Mesenchymal stem cell (in vitro differentiated cells and primary cell): ENCODE data around the gene BRCA1.
"Not testable (repeated sequence)": the region's sequence is repeated elsewhere in the genome, so short reads cannot be mapped to it uniquely, and the experiment has no call there.

Experiments used
- DNase-seq: peaks from one replicate; pipeline ENCODE4 v3.0.0-alpha.2; 2013
- H2AFZ ChIP-seq: one replicate; pipeline ENCODE4 v1.6.1; 2013; ENCODE audit warnings: low read depth, mild to moderate bottlenecking, control low read depth, inconsistent platforms, low read length, moderate library complexity
- H2AK5ac ChIP-seq: 2 replicates; pipeline ENCODE4 v1.6.1; 2013; ENCODE audit warnings: low read length, moderate library complexity, mild to moderate bottlenecking, inconsistent platforms; ENCODE audit not compliant: severe bottlenecking
- H2BK120ac ChIP-seq: one replicate; pipeline ENCODE4 v1.6.1; 2013; ENCODE audit warnings: low read depth, mild to moderate bottlenecking, inconsistent platforms, low read length, moderate library complexity
- H2BK12ac ChIP-seq, 2 experiments: one replicate each; pipeline ENCODE4 v1.6.1; 2013; ENCODE audit warnings: inconsistent platforms in 2 of 2, low read length in 2 of 2, mild to moderate bottlenecking in 2 of 2, moderate library complexity in 2 of 2, control low read depth in 1 of 2
- H2BK15ac ChIP-seq: one replicate; pipeline ENCODE4 v1.6.1; 2013; ENCODE audit warnings: mild to moderate bottlenecking, low read depth, inconsistent platforms; ENCODE audit not compliant: poor library complexity, severe bottlenecking
- H2BK5ac ChIP-seq: 2 replicates; pipeline ENCODE4 v1.6.1; 2013; ENCODE audit warnings: low read depth, mild to moderate bottlenecking, low read length, control low read depth, inconsistent platforms; ENCODE audit not compliant: poor library complexity, severe bottlenecking
- H3K14ac ChIP-seq, 2 experiments: one replicate each; pipeline ENCODE4 v1.6.1; 2013; ENCODE audit warnings: inconsistent platforms in 2 of 2, low read length in 2 of 2, control low read depth in 1 of 2, mild to moderate bottlenecking in 1 of 2, moderate library complexity in 1 of 2
- H3K18ac ChIP-seq, 2 experiments: one replicate each; pipeline ENCODE4 v1.6.1; 2013; ENCODE audit warnings: inconsistent platforms in 2 of 2, low read length in 2 of 2, control low read depth in 1 of 2, low read depth in 1 of 2, mild to moderate bottlenecking in 1 of 2
- H3K23ac ChIP-seq, 2 experiments: one replicate each; pipeline ENCODE4 v1.6.1; 2013; ENCODE audit warnings: inconsistent platforms in 2 of 2, low read length in 2 of 2, mild to moderate bottlenecking in 2 of 2, moderate library complexity in 2 of 2, control low read depth in 1 of 2
- H3K27ac ChIP-seq: 2 replicates; pipeline ENCODE4 v1.5.1; 2013; ENCODE audit warnings: mild to moderate bottlenecking, moderate library complexity, low read length, control low read depth, inconsistent platforms; ENCODE audit not compliant: poor library complexity, severe bottlenecking
- H3K27me3 ChIP-seq, 2 experiments: 2 replicates each; pipeline versions ENCODE4 v1.6.1 to v1.7.0; 2013; ENCODE audit warnings: low read length in 2 of 2, mild to moderate bottlenecking in 2 of 2, moderate library complexity in 2 of 2, control low read depth in 1 of 2, inconsistent platforms in 1 of 2; ENCODE audit not compliant: control insufficient read depth in 1 of 2, insufficient read depth in 1 of 2
- H3K36me3 ChIP-seq, 2 experiments: 2 replicates each; pipeline versions ENCODE4 v1.6.1 to v1.7.0; 2013; ENCODE audit warnings: low read length in 2 of 2, control low read depth in 1 of 2, inconsistent platforms in 1 of 2, low read depth in 1 of 2, mild to moderate bottlenecking in 1 of 2; ENCODE audit not compliant: insufficient read depth in 2 of 2, control insufficient read depth in 1 of 2
- H3K4ac ChIP-seq, 2 experiments: one replicate each; pipeline ENCODE4 v1.6.1; 2013; ENCODE audit warnings: inconsistent platforms in 2 of 2, low read length in 2 of 2, mild to moderate bottlenecking in 2 of 2, moderate library complexity in 2 of 2, control low read depth in 1 of 2, low read depth in 1 of 2
- H3K4me1 ChIP-seq: 2 replicates; pipeline ENCODE4 v1.6.1; 2013; ENCODE audit warnings: low read depth, low read length, control low read depth; ENCODE audit not compliant: control insufficient read depth, insufficient read depth
- H3K4me2 ChIP-seq: 2 replicates; pipeline ENCODE4 v1.6.1; 2013; ENCODE audit warnings: low read length, mild to moderate bottlenecking, inconsistent platforms; ENCODE audit not compliant: poor library complexity, severe bottlenecking
- H3K4me3 ChIP-seq, 2 experiments: 2 replicates each; pipeline versions ENCODE4 v1.5.1 to v1.7.0; 2013; ENCODE audit warnings: low read length in 2 of 2, mild to moderate bottlenecking in 2 of 2, control low read depth in 1 of 2, low read depth in 1 of 2; ENCODE audit not compliant: insufficient read depth in 1 of 2
- H3K79me1 ChIP-seq: replicated peaks from 2 replicates; pipeline ENCODE4 v1.6.1; 2013; ENCODE audit warnings: mild to moderate bottlenecking, control low read depth, low read length, inconsistent platforms; ENCODE audit not compliant: poor library complexity, severe bottlenecking
- H3K9ac ChIP-seq: 2 replicates; pipeline ENCODE4 v1.7.0; 2013; ENCODE audit warnings: mild to moderate bottlenecking, low read length, moderate library complexity
- H3K9me3 ChIP-seq: 2 replicates; pipeline ENCODE4 v1.7.0; 2013; ENCODE audit warnings: mild to moderate bottlenecking, low read length; ENCODE audit not compliant: control insufficient read depth
- H4K8ac ChIP-seq: one replicate; pipeline ENCODE4 v1.6.1; 2013; ENCODE audit warnings: inconsistent platforms, mild to moderate bottlenecking, low read length, moderate library complexity
- H4K91ac ChIP-seq: one replicate; pipeline ENCODE4 v1.6.1; 2013; ENCODE audit warnings: mild to moderate bottlenecking, low read length, inconsistent platforms
- WGBS: methylation state at CpG from one replicate; pipeline ENCODE4 v1.1.7; 2013; ENCODE audit warnings: mixed read lengths; 5-methylcytosine and 5-hydroxymethylcytosine counted together

BRCA1 gene

GRCh38 chr17:43133439-43133838, 8.3 kb upstream of the BRCA1 start:
- peaks cover 21 to 29% of the 10 kb centered on the region in 2 experiments for H3K36me3 ChIP-seq
- WGBS, result 100% methylated on average over 5 of the region's 5 CpGs
- not testable (repeated sequence) for H3K4me2 ChIP-seq, H3K18ac ChIP-seq, H2AFZ ChIP-seq, H3K9me3 ChIP-seq, H3K4me3 ChIP-seq, H2AK5ac ChIP-seq, H2BK15ac ChIP-seq, H3K4me1 ChIP-seq, H2BK12ac ChIP-seq, H3K23ac ChIP-seq, H3K4ac ChIP-seq, H4K8ac ChIP-seq, H3K27ac ChIP-seq, H2BK120ac ChIP-seq, DNase-seq, H3K27me3 ChIP-seq, H2BK5ac ChIP-seq, H3K14ac ChIP-seq, H3K9ac ChIP-seq, H4K91ac ChIP-seq
- peaks cover 15% of the 10 kb centered on the region for H3K79me1 ChIP-seq

- H3K14ac ChIP-seq, result no peak overlapping the region
- no peak overlapping the region for H3K18ac ChIP-seq
- H2BK120ac ChIP-seq, result no peak overlapping the region
- peaks cover 22% of the 10 kb centered on the region for H3K79me1 ChIP-seq
- no peak overlapping the region for H2BK12ac ChIP-seq
- H3K9ac ChIP-seq, result no peak overlapping the region
- H2AK5ac ChIP-seq, result no peak overlapping the region
- no peaks in the 10 kb centered on the region for H3K27me3 ChIP-seq
- H4K8ac ChIP-seq, result no peak overlapping the region
- WGBS, result 89% methylated on average over 2 of the region's 2 CpGs
- H3K27ac ChIP-seq, result no peak overlapping the region
- no peak overlapping the region for H2BK5ac ChIP-seq
- H3K4me1 ChIP-seq, result no peaks in the 10 kb centered on the region
- DNase-seq, result no peak
- H4K91ac ChIP-seq, result no peak overlapping the region
- no peaks in the 10 kb centered on the region for H3K9me3 ChIP-seq
- no peak overlapping the region for H3K4me2 ChIP-seq
- H3K4ac ChIP-seq, result no peak overlapping the region
- H2AFZ ChIP-seq, result no peak overlapping the region
- no peak overlapping the region for H3K23ac ChIP-seq
- no peak overlapping the region for H3K4me3 ChIP-seq
- peaks cover 28 to 34% of the 10 kb centered on the region in 2 experiments for H3K36me3 ChIP-seq
- no peak overlapping the region for H2BK15ac ChIP-seq
These were observed 7.0 kb upstream of the BRCA1 start for GRCh38 chr17:43132117-43132516.

GRCh38 chr17:43129671-43130010, 4.5 kb upstream of the BRCA1 start:
- Histone ChIP-seq H3K4ac (no peak overlapping the region), H2BK5ac (no peak overlapping the region), H4K8ac (no peak overlapping the region), H3K4me1 (peaks cover 9% of the 10 kb centered on the region), H3K27ac (no peak overlapping the region), H3K36me3 (peaks cover 22 to 25% of the 10 kb centered on the region in 2 experiments), H3K27me3 (no peaks in the 10 kb centered on the region), H2BK15ac (no peak overlapping the region), H2AK5ac (no peak overlapping the region), H3K23ac (no peak overlapping the region), H4K91ac (no peak overlapping the region), H2BK12ac (no peak overlapping the region), H3K18ac (no peak overlapping the region), H3K9me3 (no peaks in the 10 kb centered on the region), H3K79me1 (peaks cover 32% of the 10 kb centered on the region), H3K14ac (no peak overlapping the region), H3K4me3 (no peak overlapping the region), H2BK120ac (no peak overlapping the region), H3K4me2 (no peak overlapping the region), H3K9ac (no peak overlapping the region), H2AFZ (no peak overlapping the region)
- DNase-seq, result no peak
- WGBS, result over 99% methylated on average over 11 of the region's 11 CpGs

GRCh38 chr17:43127333-43127876, 2.2 kb upstream of the BRCA1 start:
- not testable (repeated sequence) for H2AFZ ChIP-seq, H3K9me3 ChIP-seq, H4K8ac ChIP-seq, H2BK5ac ChIP-seq, H3K9ac ChIP-seq, H3K18ac ChIP-seq, H2BK12ac ChIP-seq, H3K4me2 ChIP-seq, H2BK120ac ChIP-seq, DNase-seq, H4K91ac ChIP-seq, H2AK5ac ChIP-seq, H3K23ac ChIP-seq, H3K14ac ChIP-seq, H3K4me3 ChIP-seq, H3K27ac ChIP-seq, H2BK15ac ChIP-seq, H3K4me1 ChIP-seq, H3K4ac ChIP-seq, H3K27me3 ChIP-seq
- H3K36me3 ChIP-seq, result peaks cover 6 to 18% of the 10 kb centered on the region in 2 experiments
- WGBS, result 99% methylated on average over 4 of the region's 6 CpGs
- H3K79me1 ChIP-seq, result peaks cover 34% of the 10 kb centered on the region
